Skin of body (tissue), 2 donors: Measurements from ENCODE around the gene SYNDIG1. TPM values are rescaled to one million over a fixed set of nuclear protein-coding genes. Genes with fewer than 3 reads are reported as not detected.

Experiments used
- DNase-seq: peaks from one replicate; lab custom pipeline; 2025; lab: John Stamatoyannopoulos, UW
- total RNA-seq: library from RNA; depleted of rRNA; stranded (reverse); fragments of >200 nt; gene quantifications from one replicate; pipeline ENCODE4 v1.2.3, GENCODE V29; 2014

SYNDIG1 gene
- total RNA-seq, 1 donor from 2014 or later: 2.6 TPM

DNA sequence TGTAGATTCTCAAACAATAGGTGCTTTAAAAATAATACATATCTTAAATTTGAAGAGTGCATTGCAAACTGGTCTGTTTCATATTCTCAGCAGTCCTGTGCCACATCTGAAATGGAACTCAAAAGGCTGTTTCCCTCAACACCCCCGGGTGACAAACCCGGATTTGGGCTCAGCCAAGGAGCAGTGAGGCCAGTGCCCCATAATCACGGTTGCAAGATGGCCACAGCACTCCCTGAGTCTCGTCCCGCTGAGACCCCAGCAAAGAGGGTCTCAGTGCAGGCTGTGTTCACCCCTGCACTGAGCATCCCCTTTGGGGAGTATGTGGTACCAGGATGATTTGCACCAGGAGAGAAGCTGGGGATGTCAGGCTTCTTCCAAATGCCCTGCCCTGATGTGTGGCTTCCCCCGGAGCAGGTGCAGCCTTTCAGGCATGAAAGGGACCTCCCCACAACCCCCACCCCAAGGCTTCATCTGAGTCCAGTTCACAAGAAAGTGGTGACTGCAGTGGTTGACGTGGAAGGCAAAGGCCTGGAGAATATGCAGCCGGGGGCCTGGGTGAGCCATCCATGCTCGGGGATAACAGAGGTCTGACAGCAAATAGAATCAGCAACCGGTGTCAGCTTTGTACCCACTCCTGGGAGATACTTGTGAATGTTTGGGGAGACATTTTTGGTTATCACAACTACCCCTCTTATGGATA lies 202.9 kb downstream of the SYNDIG1 start:
- no peak for DNase-seq

DNA sequence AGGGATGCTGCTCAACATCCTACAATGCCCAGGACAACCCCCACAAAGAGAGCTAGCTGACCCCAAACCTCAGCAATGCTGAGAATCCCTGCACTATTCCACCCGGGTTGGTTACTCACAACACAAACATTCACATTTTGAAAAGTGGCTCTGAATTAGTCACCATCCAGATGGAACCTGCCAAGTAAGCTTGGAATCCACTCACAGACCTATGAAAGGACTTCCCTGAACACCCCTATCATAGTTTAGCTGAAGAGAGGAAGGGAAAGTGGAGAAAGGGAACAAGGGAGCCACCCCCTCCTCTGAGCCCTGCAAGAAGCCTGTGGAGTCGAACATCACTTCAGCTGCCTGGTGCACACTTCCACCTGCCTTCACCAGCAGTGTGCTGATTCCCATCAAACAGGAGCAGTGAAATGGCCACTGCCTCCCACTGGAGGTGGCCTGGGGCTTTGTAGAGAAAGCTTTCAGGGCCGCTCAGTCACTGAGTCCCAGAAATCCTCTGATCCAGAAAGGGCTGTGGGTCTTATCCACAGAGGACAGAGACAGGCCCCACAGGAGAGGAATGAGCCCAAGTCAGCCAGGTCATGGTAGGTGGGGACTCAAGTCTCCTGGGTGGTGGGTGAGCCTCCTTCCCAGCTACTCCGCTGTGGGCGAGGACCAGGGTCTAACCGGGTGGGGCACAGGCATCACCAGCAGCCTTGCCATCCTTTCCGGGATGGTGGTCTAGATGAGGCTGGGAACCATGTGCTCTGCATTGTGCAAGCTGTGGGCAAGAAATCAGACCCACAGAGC lies 203.7 kb downstream of the SYNDIG1 start:
- no peak for DNase-seq

DNA sequence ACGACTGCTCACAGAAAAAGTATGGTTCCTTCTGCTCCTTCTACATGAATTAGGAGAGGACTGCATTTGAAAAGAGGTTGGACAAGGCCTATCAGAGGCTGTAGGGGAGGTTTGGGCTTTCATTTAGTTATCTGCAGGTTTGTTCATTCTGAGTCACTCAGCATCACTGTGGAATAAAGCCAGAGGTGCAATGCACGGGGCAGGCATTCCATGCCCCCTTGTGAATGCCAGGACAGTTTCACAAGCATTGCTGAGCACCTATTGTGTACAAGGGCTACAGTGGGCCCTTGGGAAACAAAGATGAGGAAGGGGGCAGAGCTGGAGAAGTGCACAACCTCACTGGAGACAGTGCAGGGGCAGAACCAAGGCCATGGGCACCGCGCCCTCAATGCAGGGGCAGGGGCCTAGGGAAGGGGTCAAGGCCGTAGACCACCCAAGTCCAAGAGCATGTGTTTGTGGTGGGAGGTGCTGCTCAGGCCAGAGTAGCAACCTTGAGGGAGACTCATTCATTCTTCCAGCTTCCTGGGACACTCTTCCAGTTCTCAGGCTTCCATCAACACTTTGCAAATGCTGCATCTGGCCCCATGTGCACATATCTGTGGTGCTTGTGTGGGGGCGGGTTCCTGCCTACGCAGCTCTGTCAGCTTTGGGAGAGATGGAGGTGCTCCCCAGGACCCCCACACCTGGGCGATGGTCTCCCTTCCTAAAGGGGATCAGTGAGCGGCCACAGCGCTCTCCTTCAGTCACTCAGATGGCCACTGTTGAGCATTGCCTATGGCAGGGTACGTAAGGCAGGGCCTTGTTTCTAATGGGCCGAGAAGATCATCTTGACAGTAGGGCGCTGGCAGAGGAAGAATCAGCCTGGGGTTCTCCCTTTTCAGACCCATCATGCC lies 204.5 kb downstream of the SYNDIG1 start:
- DNase-seq: no peak

GRCh38 chr20:24674921-24675605 lies 205.6 kb downstream of the SYNDIG1 start:
- no peak for DNase-seq

- DNase-seq: no peak
Measured at GRCh38 chr20:24675651-24676352, 206.4 kb downstream of the SYNDIG1 start.

GRCh38 chr20:24676353-24676977 lies 207.0 kb downstream of the SYNDIG1 start:
- DNase-seq: no peak

DNA sequence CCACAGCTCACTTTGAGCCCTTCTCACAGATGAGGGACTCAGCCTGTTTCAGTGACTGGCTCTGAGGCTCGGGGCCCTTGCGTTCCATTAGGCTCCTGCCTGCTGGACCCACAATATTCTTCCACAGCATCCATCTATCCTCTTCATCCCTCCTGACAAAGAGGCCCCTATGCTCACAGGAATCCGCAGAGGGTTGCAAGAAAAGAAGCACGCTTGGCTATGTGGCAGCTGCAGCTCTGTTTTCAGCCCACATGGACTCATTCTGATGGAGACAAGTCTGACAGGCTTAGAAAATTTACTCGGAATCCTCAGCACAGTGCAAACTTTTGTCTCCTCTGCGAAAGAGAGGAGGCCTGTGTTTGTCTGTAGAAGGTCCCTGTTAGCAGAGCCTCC lies 207.5 kb downstream of the SYNDIG1 start:
- DNase-seq: no peak

DNA sequence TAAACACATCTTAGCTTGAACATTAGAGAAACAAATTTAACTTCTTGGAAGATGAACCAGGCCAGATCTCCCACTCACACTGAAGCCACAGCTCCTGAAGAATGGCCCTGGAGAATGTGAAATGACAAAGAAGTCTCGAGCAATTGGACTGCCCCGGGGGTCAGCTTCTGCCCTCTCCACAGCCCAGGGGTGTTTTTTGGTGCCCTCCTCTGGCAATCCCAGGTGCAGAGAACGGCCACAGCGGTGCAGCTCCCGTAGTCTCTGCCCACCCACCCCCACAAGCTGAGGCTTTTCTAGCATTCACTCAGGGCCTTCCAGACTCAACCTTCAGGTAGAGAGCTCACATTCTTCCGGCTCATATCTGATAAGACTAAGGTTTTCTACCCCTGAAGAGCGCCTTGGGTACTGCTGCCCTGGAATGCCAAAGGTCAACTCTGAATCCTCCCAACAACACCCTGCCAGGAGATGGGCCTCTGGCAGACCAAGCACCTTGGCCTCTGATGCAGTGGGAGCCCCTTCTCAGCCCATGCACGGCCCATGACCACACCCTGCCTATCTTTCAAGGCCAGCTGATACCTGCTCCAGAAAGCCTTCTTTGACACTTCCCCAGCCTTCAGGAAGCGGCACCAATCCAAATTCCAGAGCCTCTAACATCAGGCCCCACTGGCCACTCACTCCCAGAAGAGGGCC lies 208.3 kb downstream of the SYNDIG1 start:
- DNase-seq: no peak

- DNase-seq: no peak
Measured at GRCh38 chr20:24678351-24679106, 209.1 kb downstream of the SYNDIG1 start.

- DNase-seq: no peak
Measured at GRCh38 chr20:24679448-24680047, 210.1 kb downstream of the SYNDIG1 start.

GRCh38 chr20:24681634-24682495 lies 212.4 kb downstream of the SYNDIG1 start:
- no peak for DNase-seq

DNA sequence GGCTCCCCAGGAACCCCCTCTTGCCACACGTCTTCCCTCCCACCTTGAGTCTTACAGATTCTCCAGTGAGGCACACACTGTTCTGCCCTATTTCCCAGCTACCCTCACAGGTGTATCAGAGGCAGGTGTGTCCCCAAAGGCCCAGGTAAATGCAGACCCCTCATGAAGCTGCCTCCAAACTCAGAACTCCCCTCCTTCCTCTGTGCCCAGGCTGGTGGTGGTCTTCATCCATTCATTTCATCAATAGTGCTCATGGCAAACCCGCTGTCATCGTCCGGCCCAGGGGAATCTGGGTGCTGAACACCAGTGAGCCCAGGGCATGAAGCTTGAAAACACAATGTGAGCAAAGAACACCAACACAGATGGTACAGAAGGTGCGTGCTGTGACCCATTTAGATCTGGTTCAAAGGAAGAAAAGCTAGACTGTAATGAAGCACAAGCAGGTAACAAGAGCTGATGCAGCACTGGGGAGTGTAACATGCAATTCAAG lies 213.1 kb downstream of the SYNDIG1 start:
- no peak for DNase-seq

DNA sequence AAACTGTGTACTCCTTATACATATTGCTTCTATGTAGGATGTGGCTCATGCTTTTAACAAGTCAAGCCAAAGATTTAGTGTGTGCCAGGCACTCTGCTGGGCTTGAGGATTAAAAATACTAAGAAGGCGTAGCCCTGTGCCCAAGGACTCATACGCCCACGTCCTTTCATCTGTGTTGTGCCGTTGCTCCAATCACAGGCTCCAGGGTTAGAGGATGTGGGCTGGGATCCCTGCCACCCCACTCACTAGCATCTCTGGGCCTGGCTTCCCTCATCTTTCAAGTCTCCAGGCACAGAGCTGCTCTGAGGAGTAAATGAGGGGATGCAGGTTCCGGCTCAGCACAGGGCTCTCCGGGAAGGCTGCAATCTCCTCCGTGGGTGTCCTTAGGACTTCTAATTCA lies 214.2 kb downstream of the SYNDIG1 start:
- no peak for DNase-seq

DNA sequence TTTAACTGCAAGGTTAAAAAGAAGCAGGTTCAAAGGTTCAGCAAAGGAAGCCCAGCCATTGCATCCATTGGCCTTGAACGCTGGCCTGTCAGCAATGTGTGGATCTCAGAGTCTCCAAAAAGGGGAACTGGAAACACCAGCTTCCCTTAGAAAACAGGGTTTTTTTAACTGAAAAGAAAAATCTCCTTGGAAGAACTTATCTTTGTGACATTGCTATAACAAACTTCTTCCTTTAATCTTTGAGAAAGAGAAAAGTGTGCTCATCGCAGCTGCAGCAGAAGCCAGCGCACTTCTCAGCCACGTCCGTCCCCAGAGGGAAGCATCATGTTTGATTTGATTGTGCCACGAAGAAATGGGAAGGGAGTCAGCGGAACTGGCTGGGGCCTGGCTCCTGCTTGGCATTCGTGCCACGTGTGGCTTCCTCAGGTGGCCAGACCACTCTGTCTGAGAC lies 215.0 kb downstream of the SYNDIG1 start:
- DNase-seq: no peak

DNA sequence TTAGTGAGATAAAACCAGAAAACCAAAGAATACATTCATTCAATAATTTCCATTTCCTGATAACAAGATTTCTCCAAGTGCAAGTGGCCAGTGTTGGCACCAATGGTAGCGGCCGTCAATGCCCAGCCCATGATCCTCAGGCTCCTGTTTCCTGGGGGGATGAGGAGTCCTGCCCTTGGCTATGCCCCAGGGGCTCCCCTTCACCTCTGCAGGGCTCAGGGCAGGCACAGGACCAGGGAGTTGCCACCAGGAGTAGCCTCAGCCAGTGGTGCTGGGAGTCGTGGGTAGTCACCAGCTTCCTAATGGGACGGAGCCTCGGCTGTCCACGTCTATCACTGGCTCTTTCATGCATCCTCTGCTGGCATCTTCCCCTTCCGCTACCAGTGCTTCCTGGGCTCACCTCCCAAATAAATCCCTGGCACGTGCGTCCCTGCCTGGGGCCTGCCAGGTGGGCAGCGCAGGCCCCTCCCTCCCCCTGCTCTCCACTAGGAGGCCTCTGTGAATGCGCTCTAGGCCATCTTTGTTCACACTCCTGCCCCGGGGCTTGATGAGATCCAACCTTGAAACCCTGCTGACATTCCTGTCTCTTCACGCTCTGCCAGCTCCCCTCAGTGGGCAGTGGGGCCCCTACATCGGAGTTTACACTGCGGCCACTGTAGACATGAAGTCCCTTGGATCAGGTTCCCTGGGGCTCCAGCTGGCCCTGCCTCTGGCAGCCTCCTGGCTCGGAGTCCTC lies 215.7 kb downstream of the SYNDIG1 start:
- no peak for DNase-seq

DNA sequence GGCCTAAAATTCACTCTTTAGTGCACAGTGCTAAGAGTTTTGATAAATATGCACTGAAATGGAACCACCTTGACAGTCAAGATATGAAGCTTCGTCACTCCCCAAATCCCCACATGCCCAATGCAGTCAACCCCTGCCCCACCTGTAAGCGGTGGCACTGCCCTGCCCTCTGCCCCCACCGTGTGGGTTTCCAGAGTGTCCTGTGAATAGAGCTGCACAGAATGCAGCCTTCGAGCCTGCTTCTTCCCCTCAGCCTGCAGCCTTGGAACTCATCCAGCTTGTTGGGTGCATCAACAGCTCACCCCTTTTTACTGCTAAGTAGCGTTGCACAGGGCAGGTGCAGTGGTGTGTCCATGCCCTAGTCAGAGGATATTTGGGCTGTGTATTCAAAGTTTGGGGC lies 216.3 kb downstream of the SYNDIG1 start:
- DNase-seq: no peak

DNA sequence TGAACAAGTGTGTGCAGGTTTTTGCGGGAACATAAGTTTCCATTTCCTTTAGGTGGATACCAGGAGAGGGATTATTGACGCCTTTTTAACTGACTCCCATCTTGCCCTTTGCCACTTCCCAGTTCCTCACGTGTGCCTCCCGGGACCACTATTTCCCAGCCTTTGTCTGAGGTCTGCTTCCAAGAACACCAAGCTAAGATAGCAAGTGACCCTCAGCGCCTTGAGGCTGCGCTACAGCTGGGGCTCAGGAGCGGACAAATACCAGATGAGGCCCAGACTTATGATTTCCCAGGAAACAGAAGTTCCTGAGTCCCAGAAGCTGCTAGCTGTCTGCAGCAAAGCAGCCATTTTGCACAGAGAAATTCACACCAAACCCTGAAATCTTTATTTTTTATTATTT lies 216.7 kb downstream of the SYNDIG1 start:
- DNase-seq: no peak
